ENCODE results near the gene VPS33B. TPM values are rescaled to one million over a fixed set of nuclear protein-coding genes. Genes with fewer than 3 reads are reported as not detected.

Gene VPS33B
- total and polyA plus RNA-seq, 12 donors: 3.7 to 10.4 (median 5.9) TPM

DNA sequence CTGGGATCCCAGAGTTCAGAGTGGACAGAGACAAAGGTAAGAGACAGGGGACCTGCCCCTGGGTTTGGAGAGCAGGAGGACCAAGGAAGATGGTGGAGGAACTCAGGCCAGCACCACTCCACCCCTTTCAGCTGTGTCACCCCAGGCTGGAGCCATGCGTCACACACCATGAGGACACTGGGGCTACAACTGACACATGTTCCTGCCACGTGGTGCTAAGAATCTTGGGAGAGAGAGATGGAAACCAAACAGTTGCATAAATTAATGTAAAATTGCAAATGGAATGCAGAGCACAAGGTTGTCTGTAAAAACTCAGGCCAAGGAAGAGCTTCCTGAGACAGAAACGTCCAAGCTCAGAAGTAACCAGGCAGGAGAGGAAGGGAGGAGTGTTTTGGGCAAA, 22.7 kb upstream of the VPS33B start:
- Histone ChIP-seq H3K4me3 (no peak overlapping the region), H3K27me3 (peaks cover 0 to 4% (median 0%) of the 10 kb centered on the region in 7 donors), H3K27ac (no peak overlapping the region), H3K36me3 (no peaks in the 10 kb centered on the region), H3K9me3 (peaks cover 0 to 10% (median 0%) of the 10 kb centered on the region in 11 donors), H3K4me1 (peaks cover 0 to 11% (median 0%) of the 10 kb centered on the region in 9 donors)
- no peak for TF ChIP-seq CTCF (IDR thresholded peaks at IDR 0.05)
- 61 to 82% methylated on average over 3 of the region's 3 CpGs for WGBS, 2 donors
- ATAC-seq (no peak), DNase-seq (no peak)
- intact Hi-C loops (cut with DNase I): loop anchor here in 2 of 10 donors (5.0 kb wide), 1 partner anchor 88 kb away; no protein-coding TSS in a partner anchor

- ATAC-seq: no peak
Observed at GRCh38 chr15:91043202-91043874, 20.9 kb upstream of the VPS33B start.

GRCh38 chr15:91040856-91041255, 18.5 kb upstream of the VPS33B start:
- DNase-seq: no peak
- peaks cover 0 to 12% (median 0%) of the 10 kb centered on the region in 7 donors for H3K27me3 ChIP-seq
- no peaks in the 10 kb centered on the region for H3K9me3 ChIP-seq
- intact Hi-C loops (cut with DNase I): loop anchor here in 1 of 10 donors (5.0 kb wide), 1 partner anchor 84 kb away; no protein-coding TSS in a partner anchor
- no peak overlapping the region for H3K27ac ChIP-seq
- no peaks in the 10 kb centered on the region for H3K4me1 ChIP-seq
- H3K4me3 ChIP-seq: no peak overlapping the region
- 75 to 82% methylated on average over 8 of the region's 8 CpGs for WGBS, 2 donors
- H3K36me3 ChIP-seq: no peaks in the 10 kb centered on the region
- ATAC-seq: no peak
- no peak for TF ChIP-seq CTCF (IDR thresholded peaks at IDR 0.05)

More at GRCh38 chr15:91043202-91043874, 20.9 kb upstream of the VPS33B start:
- WGBS, 2 donors: 88 to 89% methylated on average over 11 of the region's 11 CpGs
- Histone ChIP-seq H3K27ac (no peak overlapping the region), H3K4me1 (peaks cover 0 to 4% (median 0%) of the 10 kb centered on the region in 9 donors), H3K27me3 (peaks cover 0 to 7% (median 0%) of the 10 kb centered on the region in 7 donors), H3K9me3 (peaks cover 0 to 10% (median 0%) of the 10 kb centered on the region in 11 donors), H3K36me3 (no peaks in the 10 kb centered on the region), H3K4me3 (no peak overlapping the region)
- no peak for TF ChIP-seq CTCF (IDR thresholded peaks at IDR 0.05)
- no peak for DNase-seq
- intact Hi-C loops (cut with DNase I): loop anchor here in 1 of 10 donors (5.0 kb wide), 1 partner anchor 86 kb away; no protein-coding TSS in a partner anchor

DNA sequence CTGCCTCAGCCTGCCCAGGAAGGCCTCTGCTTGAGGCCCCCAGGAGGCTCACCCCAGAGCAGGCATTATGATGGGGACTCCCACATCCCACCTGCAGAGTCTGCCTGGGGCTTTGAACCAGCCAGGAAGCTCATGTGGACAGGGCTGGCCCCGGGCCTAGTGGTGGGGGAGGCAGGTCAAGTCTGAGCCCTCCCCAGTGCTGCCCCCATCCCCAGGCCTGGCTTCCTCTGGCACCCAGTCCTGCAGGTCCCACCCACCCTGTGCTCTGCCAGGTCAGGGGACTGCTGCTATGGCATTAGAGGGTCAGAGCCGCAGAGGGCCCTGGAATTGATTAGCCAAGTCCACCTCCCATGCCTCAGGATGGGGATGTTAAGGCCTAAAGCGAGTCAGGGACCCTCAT, 17.6 kb upstream of the VPS33B start:
- no peaks in the 10 kb centered on the region for H3K36me3 ChIP-seq
- no peaks in the 10 kb centered on the region for H3K4me1 ChIP-seq
- ATAC-seq: no peak
- no peak for TF ChIP-seq CTCF (IDR thresholded peaks at IDR 0.05)
- no peaks in the 10 kb centered on the region for H3K9me3 ChIP-seq
- no peak overlapping the region for H3K27ac ChIP-seq
- no peak overlapping the region for H3K4me3 ChIP-seq
- no peak for DNase-seq
- peaks cover 0 to 12% (median 0%) of the 10 kb centered on the region in 7 donors for H3K27me3 ChIP-seq
- intact Hi-C loops (cut with DNase I): loop anchor here in 3 of 10 donors (5.0 to 10.0 kb wide), 3 partner anchors 75 to 85 kb away; partner anchors contain the start of gene RCCD1 (in 1 of the 3)
- WGBS, 2 donors: 78 to 79% methylated on average over 3 of the region's 3 CpGs
